CD4-positive, alpha-beta T cell (primary cell): ENCODE measurements around the gene MORN3. TPM values are rescaled to one million over a fixed set of nuclear protein-coding genes. Genes with fewer than 3 reads are reported as not detected.

Experiments used
- ATAC-seq: fragments of 200-7000 bp; cut with Tn5 transposase; one replicate; pipeline ENCODE4 v1.10.0; 2022; ENCODE audit warnings: mild to moderate bottlenecking; ENCODE audit not compliant: poor library complexity
- CTCF ChIA-PET: fragments of 350-600 bp; sonication (Branson Sonifier 250); formaldehyde crosslinking; loops from one replicate; lab custom pipeline; 2021; ENCODE audit warnings: antibody characterized with exemption, inconsistent platforms; lab: Charles Lee
- POLR2A ChIA-PET: fragments of 350-600 bp; sonication (Branson Sonifier 250); formaldehyde crosslinking; loops from one replicate; lab custom pipeline; 2021; ENCODE audit warnings: antibody characterized with exemption, inconsistent platforms; lab: Charles Lee
- DNase-seq, 14 experiments: peaks; one replicate each; pipeline ENCODE4 v3.0.0-alpha.2; 2013 to 2020; ENCODE audit warnings: mixed read lengths in 2 of 14
- H3K27ac ChIP-seq, 2 donors: one replicate each; pipeline versions ENCODE4 v1.5.1 to v1.7.0; 2013; ENCODE audit warnings: low read length in 2 of 2, low read depth in 1 of 2, mild to moderate bottlenecking in 1 of 2
- H3K27me3 ChIP-seq, 2 experiments: 1 replicate in 1 of 2; 2 replicates in 1 of 2; pipeline versions ENCODE4 v1.6.1 to v1.7.0; 2013; ENCODE audit warnings: low read length in 2 of 2, control low read depth in 1 of 2, mild to moderate bottlenecking in 1 of 2, moderate library complexity in 1 of 2; ENCODE audit not compliant: insufficient read depth in 2 of 2, control insufficient read depth in 1 of 2
- H3K36me3 ChIP-seq: one replicate; pipeline ENCODE4 v1.6.1; 2013; ENCODE audit warnings: low read length, control low read depth; ENCODE audit not compliant: insufficient read depth
- H3K4me1 ChIP-seq: one replicate; pipeline ENCODE4 v1.6.1; 2013; ENCODE audit warnings: low read length, control low read depth; ENCODE audit not compliant: insufficient read depth
- H3K4me3 ChIP-seq: one replicate; pipeline ENCODE4 v1.5.1; 2013; ENCODE audit warnings: mild to moderate bottlenecking, low read length, moderate library complexity
- H3K9me3 ChIP-seq, 2 experiments: 1 replicate in 1 of 2; 2 replicates in 1 of 2; pipeline versions ENCODE4 v1.6.1 to v1.7.0; 2013; ENCODE audit warnings: low read length in 2 of 2, mild to moderate bottlenecking in 2 of 2, control low read depth in 1 of 2, moderate library complexity in 1 of 2; ENCODE audit not compliant: control insufficient read depth in 1 of 2, insufficient read depth in 1 of 2
- H3K27ac Mint-ChIP-seq: one replicate; pipeline ENCODE4 v1.8.0; 2020; ENCODE audit warnings: mixed read lengths
- H3K27me3 Mint-ChIP-seq: one replicate; pipeline ENCODE4 v1.8.0; 2021; ENCODE audit warnings: mixed read lengths
- H3K36me3 Mint-ChIP-seq: one replicate; pipeline ENCODE4 v1.8.0; 2021; ENCODE audit warnings: low read depth, mixed read lengths
- H3K4me1 Mint-ChIP-seq: one replicate; pipeline ENCODE4 v1.8.0; 2021; ENCODE audit warnings: low read depth, mixed read lengths
- H3K4me3 Mint-ChIP-seq: one replicate; pipeline ENCODE4 v1.8.0; 2020; ENCODE audit warnings: mild to moderate bottlenecking, mixed read lengths
- H3K9me3 Mint-ChIP-seq: one replicate; pipeline ENCODE4 v1.8.0; 2020; ENCODE audit warnings: mixed read lengths
- intact Hi-C, 2 experiments: fragments of 100-400 bp; cut with DNase I in 1 of 2; cut with micrococcal nuclease in 1 of 2; formaldehyde crosslinking; loops; one replicate each; pipeline versions ENCODE4 v1.15.1 to v1.9.0; 2023 to 2025; cut with DNase I, micrococcal nuclease
- total RNA-seq, 174 experiments: library from RNA in 2 of 174; stranded (reverse) in 2 of 174; gene quantifications; one replicate each; pipeline ENCODE4 v1.2.3 and lab custom pipeline; 2021 to 2026
- TF ChIP-seq, protein P1 (sequence below): fragments of 200-600 bp; IDR thresholded peaks from one replicate; pipeline ENCODE4 v1.8.0; 2022; ENCODE audit warnings: antibody characterized with exemption, mild to moderate bottlenecking

Gene MORN3
- total RNA-seq, 2 experiments from 2014 or later, result 9.8 to 11.9 TPM

GRCh38 chr12:121600702-121601336, 68.6 kb downstream of the MORN3 start:
- no peaks in the 10 kb centered on the region for H3K9me3 Mint-ChIP-seq
- no peak overlapping the region for H3K4me3 ChIP-seq
- H3K4me1 Mint-ChIP-seq, result peaks cover 8% of the 10 kb centered on the region
- no peaks in the 10 kb centered on the region for H3K36me3 ChIP-seq
- no peaks in the 10 kb centered on the region for H3K27me3 ChIP-seq
- no peak overlapping the region for H3K27ac ChIP-seq
- no peaks in the 10 kb centered on the region for H3K4me1 ChIP-seq
- ATAC-seq, result no peak
- POLR2A ChIA-PET, result interaction anchor here (0.8 kb wide), 1 partner anchor 20 kb away, joined by 3 read pairs; the partner anchor contains the start of gene KDM2B
- TF ChIP-seq, protein P1, sequence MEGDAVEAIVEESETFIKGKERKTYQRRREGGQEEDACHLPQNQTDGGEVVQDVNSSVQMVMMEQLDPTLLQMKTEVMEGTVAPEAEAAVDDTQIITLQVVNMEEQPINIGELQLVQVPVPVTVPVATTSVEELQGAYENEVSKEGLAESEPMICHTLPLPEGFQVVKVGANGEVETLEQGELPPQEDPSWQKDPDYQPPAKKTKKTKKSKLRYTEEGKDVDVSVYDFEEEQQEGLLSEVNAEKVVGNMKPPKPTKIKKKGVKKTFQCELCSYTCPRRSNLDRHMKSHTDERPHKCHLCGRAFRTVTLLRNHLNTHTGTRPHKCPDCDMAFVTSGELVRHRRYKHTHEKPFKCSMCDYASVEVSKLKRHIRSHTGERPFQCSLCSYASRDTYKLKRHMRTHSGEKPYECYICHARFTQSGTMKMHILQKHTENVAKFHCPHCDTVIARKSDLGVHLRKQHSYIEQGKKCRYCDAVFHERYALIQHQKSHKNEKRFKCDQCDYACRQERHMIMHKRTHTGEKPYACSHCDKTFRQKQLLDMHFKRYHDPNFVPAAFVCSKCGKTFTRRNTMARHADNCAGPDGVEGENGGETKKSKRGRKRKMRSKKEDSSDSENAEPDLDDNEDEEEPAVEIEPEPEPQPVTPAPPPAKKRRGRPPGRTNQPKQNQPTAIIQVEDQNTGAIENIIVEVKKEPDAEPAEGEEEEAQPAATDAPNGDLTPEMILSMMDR, result no peak
- no peak for DNase-seq
- CTCF ChIA-PET, result interaction anchor here (1.0 kb wide), 1 partner anchor 101 kb away, joined by 3 read pairs; no protein-coding TSS in a partner anchor
- H3K4me3 Mint-ChIP-seq, result no peak overlapping the region
- intact Hi-C loops, result no loop called here
- H3K36me3 Mint-ChIP-seq, result no peaks in the 10 kb centered on the region
- H3K9me3 ChIP-seq, result no peaks in the 10 kb centered on the region
- no peak overlapping the region for H3K27ac Mint-ChIP-seq
- no peaks in the 10 kb centered on the region for H3K27me3 Mint-ChIP-seq

Other genes with a start within 250 kb of the MORN3 start
- 10 to 100 TPM; 60.4 to 62.6 TPM for gene KDM2B, start 88.6 kb downstream of the MORN3 start, total RNA-seq
- 10 to 100 TPM; 39.7 to 42.3 TPM for gene ORAI1, start 43.1 kb downstream of the MORN3 start, total RNA-seq
- 1 to 10 TPM; 7.3 to 7.7 TPM for gene TMEM120B, start 43.1 kb upstream of the MORN3 start, total RNA-seq
- gene RHOF, start 124.0 kb upstream of the MORN3 start, total RNA-seq, result 100 to 1,000 TPM; 155 to 164 TPM
- 100 to 1,000 TPM; 146 to 151 TPM for gene SETD1B, start 134.4 kb upstream of the MORN3 start, total RNA-seq
- gene HPD, start 189.2 kb upstream of the MORN3 start, total RNA-seq, result not detected
- gene PSMD9, start 219.1 kb upstream of the MORN3 start, total RNA-seq, result 10 to 100 TPM; 29.5 to 31.8 TPM
- gene CFAP251, start 248.9 kb upstream of the MORN3 start, total RNA-seq, result under 1 TPM; 0.28 to 0.33 TPM